ENCODE measurements around the gene FBXO7. TPM values are rescaled to one million over a fixed set of nuclear protein-coding genes. Genes with fewer than 3 reads are reported as not detected.
"Not testable (repeated sequence)": the region's sequence is repeated elsewhere in the genome, so short reads cannot be mapped to it uniquely, and the experiment has no call there.

Gene FBXO7
- polyA plus RNA-seq (2014; cell fraction: cytosol; rRNA removed), result 105 and 109 TPM in 2 replicates
- polyA plus RNA-seq (2014; cell fraction: nucleus; rRNA removed), result 62.3 and 63.6 TPM in 2 replicates

- DNase-seq (ENCODE audit: low spot score), result peak; percentile 92
Measured at GRCh38 chr22:32474635-32475467, at the start of gene FBXO7. FBXO7 (plus strand) TSS chr22:32474811; CDS start chr22:32475003, 192 bp downstream.

GRCh38 chr22:32426881-32427280, 47.7 kb upstream of the FBXO7 start:
- DNase-seq (ENCODE audit: low spot score), result no peak

DNA sequence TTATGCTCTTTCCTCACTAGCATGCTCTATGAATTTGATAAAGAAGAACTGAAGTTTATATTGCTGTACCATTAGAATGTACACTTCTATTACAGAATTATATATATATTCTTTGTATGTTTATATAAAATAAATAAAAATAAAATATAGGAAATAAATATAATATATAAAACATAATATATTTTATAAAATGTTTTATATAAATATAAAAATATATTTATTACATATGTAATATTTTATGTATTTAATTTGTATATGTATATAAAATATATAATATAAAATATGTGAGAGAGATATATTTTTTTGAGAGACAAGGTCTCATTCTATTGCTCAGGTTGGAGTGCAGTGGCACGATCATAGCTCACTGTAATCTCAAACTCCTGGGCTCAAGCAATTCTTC, 44.3 kb upstream of the FBXO7 start:
- no peak for DNase-seq (ENCODE audit: low spot score)

GRCh38 chr22:32444068-32444467, 30.5 kb upstream of the FBXO7 start:
- peak; percentile 82 for DNase-seq (ENCODE audit: low spot score)

DNA sequence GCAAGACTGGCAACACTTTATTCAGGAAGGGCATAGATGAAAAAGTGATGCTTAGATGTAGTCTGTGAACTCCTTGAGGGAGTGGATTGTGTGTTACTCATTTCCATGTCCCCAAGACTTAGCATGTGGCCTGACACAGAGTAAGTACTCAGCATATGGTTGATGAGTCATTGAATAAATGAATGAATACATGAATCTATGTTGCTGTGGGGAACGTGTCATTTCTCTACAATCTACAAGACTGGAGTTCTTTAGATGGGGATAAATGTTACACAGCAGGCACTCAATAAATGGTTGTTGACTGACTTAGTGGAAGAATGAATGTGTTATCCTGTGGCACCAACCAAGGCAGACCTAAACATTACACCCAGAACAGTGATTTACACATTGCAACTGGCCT, 28.3 kb upstream of the FBXO7 start:
- no peak for DNase-seq (ENCODE audit: low spot score)

DNA sequence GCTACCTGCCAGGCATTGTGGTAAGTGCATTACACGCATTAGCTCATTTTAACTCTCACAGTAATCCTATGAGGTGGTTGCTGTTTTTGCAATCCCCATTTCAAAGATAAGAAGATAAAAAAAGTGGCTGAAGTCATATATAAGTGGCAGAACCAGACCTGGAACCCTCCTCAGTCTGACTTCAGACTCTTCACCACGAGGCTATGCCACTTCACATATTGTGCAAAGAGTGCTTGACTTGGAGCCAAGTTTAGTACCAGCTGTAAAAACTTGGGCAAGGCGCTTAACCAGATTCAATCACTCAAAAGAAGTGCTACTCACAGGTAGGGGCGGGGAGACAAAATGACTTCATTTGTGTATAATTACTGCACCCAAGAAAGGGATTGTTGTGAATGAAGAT, 25.6 kb upstream of the FBXO7 start:
- no peak for DNase-seq (ENCODE audit: low spot score)

- no peak for DNase-seq (ENCODE audit: low spot score)
Measured at GRCh38 chr22:32457031-32457430, 17.6 kb upstream of the FBXO7 start.

GRCh38 chr22:32462452-32462851, 12.2 kb upstream of the FBXO7 start:
- no peak for DNase-seq (ENCODE audit: low spot score)

- no peak for DNase-seq (ENCODE audit: low spot score)
Measured at GRCh38 chr22:32465661-32466060, 8.9 kb upstream of the FBXO7 start.

DNA sequence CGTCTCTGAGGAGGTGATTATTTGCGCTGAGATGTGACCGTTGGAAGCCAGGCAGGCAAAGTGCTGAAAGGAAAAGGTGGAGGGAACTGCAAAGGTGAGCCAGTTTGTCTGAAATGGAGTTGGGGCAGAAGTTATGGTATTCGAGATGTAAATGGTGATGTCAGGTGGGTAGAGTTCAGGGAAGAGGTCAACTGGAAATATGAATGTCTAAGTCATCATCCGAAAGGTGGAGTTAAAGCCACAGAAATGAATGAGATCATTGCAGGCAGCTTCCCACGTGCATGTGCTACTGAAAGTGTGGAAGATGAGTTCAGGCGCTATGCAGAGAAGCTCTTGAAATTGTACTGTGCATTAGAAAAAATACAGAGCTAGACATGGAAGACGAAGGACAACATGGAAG, 8.1 kb upstream of the FBXO7 start:
- DNase-seq (ENCODE audit: low spot score), result no peak

GRCh38 chr22:32469799-32470212, 4.8 kb upstream of the FBXO7 start:
- DNase-seq (ENCODE audit: low spot score), result peak; percentile 98

DNA sequence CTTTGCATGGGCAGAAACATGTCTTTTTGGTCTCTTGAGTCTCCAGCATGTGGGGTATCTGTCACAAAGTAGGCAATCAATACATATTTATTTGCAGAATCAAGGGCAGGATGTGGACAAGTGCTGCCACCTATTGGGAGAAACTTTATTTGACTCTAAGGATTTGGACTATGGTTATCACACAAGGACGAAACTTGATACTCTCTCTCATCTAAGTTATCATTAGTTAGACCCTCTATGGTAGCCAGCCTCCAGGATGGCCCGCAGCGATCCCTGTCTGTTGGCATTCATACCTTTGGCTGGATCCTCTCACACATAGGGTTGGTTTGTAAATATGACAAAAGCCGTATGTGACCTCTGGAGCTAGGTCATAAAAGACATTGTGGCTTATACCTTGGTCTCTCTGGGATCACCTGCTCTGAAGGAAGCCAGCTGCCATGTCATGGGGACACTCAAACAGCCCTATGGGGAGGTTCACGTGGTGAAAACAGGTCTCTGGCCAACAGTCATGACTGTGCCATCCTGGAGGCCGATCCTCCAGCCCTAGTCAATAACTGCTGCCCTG, 1.1 kb upstream of the FBXO7 start:
- DNase-seq (ENCODE audit: low spot score), result peak; percentile 88

- no peak for DNase-seq (ENCODE audit: low spot score)
Measured at GRCh38 chr22:32475468-32476010, 928 bp downstream of the FBXO7 start.

DNA sequence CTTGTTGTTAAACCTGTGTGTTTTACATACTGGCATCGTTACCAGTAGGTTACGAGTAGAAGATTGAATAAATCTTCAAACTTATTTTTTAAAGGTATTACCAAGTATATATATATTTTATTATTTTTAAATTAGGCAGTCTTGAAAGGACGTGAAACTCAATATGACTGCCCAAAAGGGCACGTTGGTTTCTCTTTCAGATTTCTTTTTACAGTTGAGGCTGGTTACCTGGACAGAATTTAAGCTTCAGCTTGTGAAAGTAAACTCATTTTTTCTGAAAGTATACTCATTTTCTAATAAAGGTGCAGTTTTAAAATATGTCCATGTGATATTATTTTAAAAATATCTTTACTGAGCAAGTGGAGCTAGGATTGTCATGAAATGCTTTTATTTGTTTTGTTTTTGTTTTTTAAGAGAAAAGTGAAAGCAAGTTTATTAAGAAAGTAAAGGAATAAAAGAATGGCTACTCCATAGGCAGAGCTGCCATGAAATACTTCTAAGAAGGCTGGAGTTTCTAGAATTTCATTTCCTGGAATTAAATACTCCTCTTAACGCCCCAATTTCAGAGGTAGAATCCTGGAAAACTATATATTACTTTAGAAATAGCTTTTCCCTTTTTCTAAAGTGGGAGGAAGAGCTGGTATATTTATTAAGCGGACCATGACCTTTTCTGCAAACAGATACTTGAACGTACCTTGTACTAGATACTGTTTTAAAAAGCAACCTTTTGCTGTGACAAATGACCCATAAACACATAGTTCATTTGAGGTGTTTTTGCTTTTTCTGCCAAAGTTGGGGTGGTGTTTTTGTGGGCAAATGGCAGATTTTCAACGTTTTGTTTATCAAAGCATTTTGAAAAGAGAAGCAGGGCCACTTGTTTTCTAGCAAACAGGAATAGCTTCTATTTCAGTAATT, 1.9 kb downstream of the FBXO7 start:
- no peak for DNase-seq (ENCODE audit: low spot score)

GRCh38 chr22:32477596-32477995, 3.0 kb downstream of the FBXO7 start:
- no peak for DNase-seq (ENCODE audit: low spot score)

GRCh38 chr22:32478552-32478951, 3.9 kb downstream of the FBXO7 start:
- not testable (repeated sequence) for DNase-seq (ENCODE audit: low spot score)

GRCh38 chr22:32478994-32479393, 4.4 kb downstream of the FBXO7 start:
- no peak for DNase-seq (ENCODE audit: low spot score)

- DNase-seq (ENCODE audit: low spot score), result no peak
Measured at GRCh38 chr22:32480238-32480637, 5.6 kb downstream of the FBXO7 start.

DNA sequence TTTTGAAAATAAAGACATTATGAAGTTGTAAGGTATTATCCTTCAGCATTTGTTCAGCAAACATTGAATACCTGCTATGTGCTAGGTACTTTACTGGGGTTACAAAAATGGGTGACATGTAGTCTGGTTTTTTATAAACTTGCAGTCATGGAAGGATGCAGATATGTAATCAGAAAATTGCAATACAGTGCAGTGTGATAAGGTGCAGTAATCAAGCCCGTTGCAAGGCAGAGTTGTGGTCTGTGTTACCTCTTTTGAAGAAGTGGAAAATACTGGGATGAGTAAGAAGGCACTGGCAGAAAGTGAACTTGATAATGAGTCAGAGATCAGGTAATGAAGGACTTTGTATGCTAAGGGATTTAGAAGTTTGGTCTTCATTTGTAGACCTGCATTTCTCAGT, 8.1 kb downstream of the FBXO7 start:
- DNase-seq (ENCODE audit: low spot score), result no peak

- no peak for DNase-seq (ENCODE audit: low spot score)
Measured at GRCh38 chr22:32486656-32487390, 12.2 kb downstream of the FBXO7 start.

GRCh38 chr22:32487461-32487860, 12.8 kb downstream of the FBXO7 start:
- DNase-seq (ENCODE audit: low spot score), result no peak
